ENCODE data around the gene RPS10.

GRCh38 chr6:34424200-34425131, 1.4 kb downstream of the RPS10 start:
- no peak for TF ChIP-seq POLR2AphosphoS5 (IDR thresholded peaks at IDR 0.05; ENCODE audit: borderline replicate concordance, low read depth, low read length)
- no peak for TF ChIP-seq EZH2 (IDR thresholded peaks at IDR 0.05)
